ENCODE measurements around the gene LAMA2.

LAMA2 gene

GRCh38 chr6:129236001-129236517, 353.1 kb downstream of the LAMA2 start:
- Histone ChIP-seq H3K4me2 (ENCODE audit: low read depth, low read length) (peak overlapping the region; percentile 78), H3K9ac (ENCODE audit: low read length) (peak overlapping the region; percentile 18; the same call in 1 of the 2 replicates), H3F3A (ENCODE audit: insufficient read depth, low read length) (peaks cover 34% of the 10 kb centered on the region), H3K27me3 (replicated peaks; ENCODE audit: insufficient read depth, low read length) (no peaks in the 10 kb centered on the region), H3K9me2 (replicated peaks; ENCODE audit: insufficient read depth, low read length) (no peaks in the 10 kb centered on the region), H4K20me1 (ENCODE audit: insufficient read depth, low read length) (no peaks in the 10 kb centered on the region), H3K27ac (ENCODE audit: low read length) (peak overlapping the region; percentile 69), H3K4me3 (ENCODE audit: low read length) (peak overlapping the region; percentile 30), H3K36me3 (replicated peaks; ENCODE audit: insufficient read depth, low read length) (no peaks in the 10 kb centered on the region), H3K9me3 (replicated peaks; ENCODE audit: insufficient read depth, low read length) (no peaks in the 10 kb centered on the region), H3K79me2 (ENCODE audit: low read length) (no peaks in the 10 kb centered on the region), H2AFZ (ENCODE audit: low read length) (peak overlapping the region; percentile 52; the same call in 1 of the 2 replicates), H3K4me1 (ENCODE audit: low read length) (peaks cover 44% of the 10 kb centered on the region)
- TF ChIP-seq CTCF (IDR thresholded peaks at IDR 0.05; ENCODE audit: low read length) (no peak), EZH2 (optimal IDR thresholded peaks at IDR 0.05; ENCODE audit: low read depth, low read length) (no peak), EZH2phosphoT487 (IDR thresholded peaks at IDR 0.05; ENCODE audit: low read length) (no peak)
- DNase-seq, result peak; percentile 78

GRCh38 chr6:129238991-129239390, 356.1 kb downstream of the LAMA2 start:
- H3K79me2 ChIP-seq (ENCODE audit: low read length), result no peaks in the 10 kb centered on the region
- H3K36me3 ChIP-seq (replicated peaks; ENCODE audit: insufficient read depth, low read length), result no peaks in the 10 kb centered on the region
- TF ChIP-seq EZH2 (optimal IDR thresholded peaks at IDR 0.05; ENCODE audit: low read depth, low read length) (no peak), EZH2phosphoT487 (IDR thresholded peaks at IDR 0.05; ENCODE audit: low read length) (no peak), CTCF (IDR thresholded peaks at IDR 0.05; ENCODE audit: low read length) (no peak)

GRCh38 chr6:129239825-129240491, 357.0 kb downstream of the LAMA2 start:
- no peak overlapping the region for H2AFZ ChIP-seq (ENCODE audit: low read length)
- no peak overlapping the region for H3K9ac ChIP-seq (ENCODE audit: low read length)
- H3K4me2 ChIP-seq (ENCODE audit: low read depth, low read length), result no peak overlapping the region
- no peak overlapping the region for H3K27ac ChIP-seq (ENCODE audit: low read length)
- DNase-seq, result no peak
- H3K79me2 ChIP-seq (ENCODE audit: low read length), result no peaks in the 10 kb centered on the region
- no peaks in the 10 kb centered on the region for H3K36me3 ChIP-seq (replicated peaks; ENCODE audit: insufficient read depth, low read length)
- H3K9me2 ChIP-seq (replicated peaks; ENCODE audit: insufficient read depth, low read length), result no peaks in the 10 kb centered on the region
- TF ChIP-seq EZH2 (optimal IDR thresholded peaks at IDR 0.05; ENCODE audit: low read depth, low read length), result no peak
- no peak for TF ChIP-seq EZH2phosphoT487 (IDR thresholded peaks at IDR 0.05; ENCODE audit: low read length)
- TF ChIP-seq CTCF (IDR thresholded peaks at IDR 0.05; ENCODE audit: low read length), result no peak
- H3K4me1 ChIP-seq (ENCODE audit: low read length), result peaks cover 25% of the 10 kb centered on the region
- no peaks in the 10 kb centered on the region for H3K9me3 ChIP-seq (replicated peaks; ENCODE audit: insufficient read depth, low read length)
- H3F3A ChIP-seq (ENCODE audit: insufficient read depth, low read length), result peaks cover 20% of the 10 kb centered on the region
- no peaks in the 10 kb centered on the region for H3K27me3 ChIP-seq (replicated peaks; ENCODE audit: insufficient read depth, low read length)
- no peaks in the 10 kb centered on the region for H4K20me1 ChIP-seq (ENCODE audit: insufficient read depth, low read length)
- H3K4me3 ChIP-seq (ENCODE audit: low read length), result no peak overlapping the region

More at GRCh38 chr6:129238991-129239390, 356.1 kb downstream of the LAMA2 start:
- Histone ChIP-seq H4K20me1 (ENCODE audit: insufficient read depth, low read length) (no peaks in the 10 kb centered on the region), H3K9me3 (replicated peaks; ENCODE audit: insufficient read depth, low read length) (no peaks in the 10 kb centered on the region), H3K4me3 (ENCODE audit: low read length) (no peak overlapping the region), H3K27ac (ENCODE audit: low read length) (no peak overlapping the region), H3K4me2 (ENCODE audit: low read depth, low read length) (no peak overlapping the region), H3K9me2 (replicated peaks; ENCODE audit: insufficient read depth, low read length) (no peaks in the 10 kb centered on the region), H3K4me1 (ENCODE audit: low read length) (peaks cover 34% of the 10 kb centered on the region), H3K9ac (ENCODE audit: low read length) (no peak overlapping the region), H3K27me3 (replicated peaks; ENCODE audit: insufficient read depth, low read length) (no peaks in the 10 kb centered on the region), H3F3A (ENCODE audit: insufficient read depth, low read length) (peaks cover 27% of the 10 kb centered on the region), H2AFZ (ENCODE audit: low read length) (no peak overlapping the region)
- DNase-seq, result no peak
